LNCAP (cell line): ENCODE results near the gene TUBE1.

Experiments used
- CTCF ChIP-seq: fragments of 450-650 bp; IDR thresholded peaks from 2 replicates; pipeline ENCODE4 v1.5.1; 2017; ENCODE audit warnings: mild to moderate bottlenecking

Gene TUBE1

DNA sequence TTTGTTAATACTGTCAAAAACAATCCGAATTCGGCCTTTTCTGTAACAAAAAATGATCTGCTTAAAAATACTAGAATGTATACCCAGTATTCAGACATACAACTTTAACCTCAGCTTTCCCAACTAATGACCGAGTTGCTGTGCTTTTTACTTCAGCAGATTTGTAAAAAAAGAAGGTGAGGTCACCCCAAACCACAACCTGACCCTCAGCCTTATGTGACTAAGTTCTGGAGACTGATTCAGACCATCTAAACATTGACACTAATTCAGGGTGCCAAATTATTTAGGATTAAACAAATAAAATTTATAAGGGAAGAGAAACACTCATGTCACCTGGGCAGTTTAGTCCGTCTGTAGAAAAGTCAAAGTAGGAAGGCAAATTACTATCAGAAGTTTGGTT, 25.7 kb downstream of the TUBE1 start:
- TF ChIP-seq CTCF = no peak

GRCh38 chr6:112058243-112059032, 28.8 kb downstream of the TUBE1 start:
- TF ChIP-seq CTCF = no peak

DNA sequence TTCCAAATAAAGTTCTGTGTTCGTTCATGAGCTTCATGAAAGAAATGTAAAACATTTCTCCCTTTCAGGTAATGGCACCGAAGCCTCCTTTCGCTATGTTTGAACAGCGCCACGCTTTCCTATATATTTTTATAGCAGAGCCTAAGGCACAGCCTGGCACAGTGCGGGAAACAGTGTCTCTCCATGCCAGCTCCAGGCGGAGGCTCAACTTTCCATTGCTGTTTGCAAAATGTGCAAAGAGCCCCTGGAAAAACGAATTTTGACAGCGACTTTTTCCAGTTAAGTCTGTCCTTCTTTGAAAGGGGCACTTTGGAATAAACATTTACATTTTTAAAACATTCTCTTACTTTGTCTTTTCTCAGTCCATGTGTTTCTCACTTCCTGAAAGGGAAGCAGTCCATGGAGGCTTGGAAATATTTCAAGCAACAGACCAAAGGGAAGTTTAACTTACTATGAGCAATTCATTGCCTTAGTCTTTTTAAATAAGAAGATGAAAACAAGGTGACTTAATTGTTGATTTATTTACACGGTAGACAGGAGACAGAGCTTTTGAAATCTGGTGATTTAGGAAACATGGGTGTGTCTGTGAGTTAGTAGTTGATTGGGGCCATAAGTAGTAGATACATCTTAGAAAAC, 32.6 kb downstream of the TUBE1 start:
- no peak for TF ChIP-seq CTCF

- TF ChIP-seq CTCF = no peak
These were observed 33.3 kb downstream of the TUBE1 start, which contains the start of gene CCN6 for GRCh38 chr6:112054001-112054400. Gene CCN6 (plus strand): TSS chr6:112054104. CDS start chr6:112054358, 254 bp downstream.

- no peak for TF ChIP-seq CTCF
These were observed 36.9 kb downstream of the TUBE1 start for GRCh38 chr6:112050429-112050828.

- TF ChIP-seq CTCF = no peak
These were observed 37.3 kb downstream of the TUBE1 start for GRCh38 chr6:112049996-112050395.

- TF ChIP-seq CTCF = no peak
These were observed 38.1 kb downstream of the TUBE1 start for GRCh38 chr6:112049026-112049799.
